Frontal cortex (tissue), 4 donors: ENCODE data around the gene S100A10. TPM values are rescaled to one million over a fixed set of nuclear protein-coding genes. Genes with fewer than 3 reads are reported as not detected.

ENCODE experiments used
- DNase-seq, 2 donors: peaks; one replicate each; pipeline ENCODE4 v3.0.0; 2012; ENCODE audit warnings: low spot score in 2 of 2
- FAIRE-seq: peaks from 2 replicates; lab custom pipeline; 2012; peaks lifted over from hg19 to GRCh38; lab: Jason Lieb, UNC
- total RNA-seq: library from RNA; depleted of rRNA; stranded (reverse); fragments of >200 nt; gene quantifications from one replicate; pipeline ENCODE4 v1.2.3, GENCODE V29; 2014
- donor health status: control.
- donor health status: control.
- donor health status: control.

Gene S100A10
- total RNA-seq = 2.4 TPM

- no peak for FAIRE-seq
- peak; percentile 54 to 59 for DNase-seq
Observed at GRCh38 chr1:151993734-151994496, at the start of gene S100A10. S100A10 (minus strand) TSS chr1:151993859; CDS start chr1:151986230, 7,629 bp downstream.

GRCh38 chr1:152042030-152042429 lies 48.4 kb upstream of the S100A10 start:
- no peak for FAIRE-seq
- DNase-seq = no peak

GRCh38 chr1:152039886-152040285 lies 46.2 kb upstream of the S100A10 start:
- no peak for FAIRE-seq
- no peak for DNase-seq

GRCh38 chr1:152039461-152039860 lies 45.8 kb upstream of the S100A10 start:
- no peak for FAIRE-seq
- DNase-seq = no peak

- FAIRE-seq = no peak
- DNase-seq = no peak
Observed at GRCh38 chr1:152038871-152039270, 45.2 kb upstream of the S100A10 start.

GRCh38 chr1:152036267-152037216 lies 42.9 kb upstream of the S100A10 start, which contains the start of gene S100A11:
S100A11 (minus strand) TSS chr1:152037004; CDS start chr1:152036915, 89 bp downstream.
- DNase-seq (peak; percentile 31 to 70), FAIRE-seq (no peak)

GRCh38 chr1:152035539-152036266 lies 42.0 kb upstream of the S100A10 start:
- FAIRE-seq = no peak
- DNase-seq = no peak

GRCh38 chr1:152034654-152035538 lies 41.2 kb upstream of the S100A10 start:
- DNase-seq (no peak), FAIRE-seq (no peak)

- DNase-seq (no peak), FAIRE-seq (no peak)
Observed at GRCh38 chr1:152034324-152034653, 40.6 kb upstream of the S100A10 start.

- no peak for DNase-seq
- no peak for FAIRE-seq
Observed at GRCh38 chr1:152029929-152030211, 36.2 kb upstream of the S100A10 start.

- FAIRE-seq (no peak), DNase-seq (no peak)
Observed at GRCh38 chr1:152029144-152029928, 35.7 kb upstream of the S100A10 start.

- FAIRE-seq = no peak
Observed at GRCh38 chr1:152026895-152027294, 33.2 kb upstream of the S100A10 start.

GRCh38 chr1:152024223-152024622 lies 30.6 kb upstream of the S100A10 start:
- DNase-seq (no peak), FAIRE-seq (no peak)

More at GRCh38 chr1:152026895-152027294, 33.2 kb upstream of the S100A10 start:
- DNase-seq = no peak

GRCh38 chr1:152023221-152023620 lies 29.6 kb upstream of the S100A10 start:
- DNase-seq (no peak), FAIRE-seq (no peak)

GRCh38 chr1:152022474-152022873 lies 28.8 kb upstream of the S100A10 start:
- FAIRE-seq = no peak

GRCh38 chr1:152021569-152021968 lies 27.9 kb upstream of the S100A10 start:
- DNase-seq = no peak
- FAIRE-seq = no peak

More at GRCh38 chr1:152022474-152022873, 28.8 kb upstream of the S100A10 start:
- no peak for DNase-seq

GRCh38 chr1:152020849-152021248 lies 27.2 kb upstream of the S100A10 start:
- FAIRE-seq (no peak), DNase-seq (no peak)

GRCh38 chr1:152018537-152018936 lies 24.9 kb upstream of the S100A10 start:
- FAIRE-seq (no peak), DNase-seq (no peak)

- FAIRE-seq = no peak
- no peak for DNase-seq
Observed at GRCh38 chr1:152015766-152016165, 22.1 kb upstream of the S100A10 start.
